GM21786 (cell line): Measurements from ENCODE around the gene STK32C.
"Not testable (repeated sequence)": the region's sequence is repeated elsewhere in the genome, so short reads cannot be mapped to it uniquely, and the experiment has no call there.

Experiments used
- ATAC-seq: cut with Tn5 transposase; IDR thresholded peaks from one replicate; pipeline ENCODE4 v1.9.1; 2021; ENCODE audit not compliant: unreplicated experiment

The STK32C gene

GRCh38 chr10:132307823-132308586, at the start of gene STK32C:
STK32C (minus strand) TSS chr10:132307950; CDS start chr10:132307833, 117 bp downstream.
- ATAC-seq = peak; percentile 80

- ATAC-seq = no peak
Measured at GRCh38 chr10:132356621-132357195, 49.0 kb upstream of the STK32C start.

- ATAC-seq = no peak
Measured at GRCh38 chr10:132355754-132356153, 48.0 kb upstream of the STK32C start.

- ATAC-seq = no peak
Measured at GRCh38 chr10:132355297-132355696, 47.5 kb upstream of the STK32C start.

- no peak for ATAC-seq
Measured at GRCh38 chr10:132354356-132355094, 46.8 kb upstream of the STK32C start.

GRCh38 chr10:132353456-132354355, 46.0 kb upstream of the STK32C start:
- ATAC-seq = no peak

- ATAC-seq = not testable (repeated sequence)
Measured at GRCh38 chr10:132352462-132353308, 44.9 kb upstream of the STK32C start.

- ATAC-seq = no peak
Measured at GRCh38 chr10:132351611-132352010, 43.9 kb upstream of the STK32C start.

- ATAC-seq = no peak
Measured at GRCh38 chr10:132350946-132351345, 43.2 kb upstream of the STK32C start.

GRCh38 chr10:132350391-132350790, 42.6 kb upstream of the STK32C start:
- no peak for ATAC-seq

- ATAC-seq = no peak
Measured at GRCh38 chr10:132349766-132350165, 42.0 kb upstream of the STK32C start.

- no peak for ATAC-seq
Measured at GRCh38 chr10:132347931-132348267, 40.1 kb upstream of the STK32C start.

GRCh38 chr10:132347211-132347930, 39.6 kb upstream of the STK32C start:
- no peak for ATAC-seq

GRCh38 chr10:132346806-132347205, 39.1 kb upstream of the STK32C start:
- ATAC-seq = no peak

GRCh38 chr10:132345345-132345744, 37.6 kb upstream of the STK32C start:
- no peak for ATAC-seq

- no peak for ATAC-seq
Measured at GRCh38 chr10:132344386-132344785, 36.6 kb upstream of the STK32C start.

GRCh38 chr10:132342553-132342952, 34.8 kb upstream of the STK32C start:
- no peak for ATAC-seq

- ATAC-seq = no peak
Measured at GRCh38 chr10:132341781-132342180, 34.0 kb upstream of the STK32C start.

GRCh38 chr10:132341017-132341416, 33.3 kb upstream of the STK32C start:
- no peak for ATAC-seq
